Measurements from ENCODE around the gene CD274.
A peak's percentile ranks its signal among the peaks of the same experiment; 100 is the strongest.
"Not testable (repeated sequence)": the region's sequence is repeated elsewhere in the genome, so short reads cannot be mapped to it uniquely, and the experiment has no call there.

CD274 gene

DNA sequence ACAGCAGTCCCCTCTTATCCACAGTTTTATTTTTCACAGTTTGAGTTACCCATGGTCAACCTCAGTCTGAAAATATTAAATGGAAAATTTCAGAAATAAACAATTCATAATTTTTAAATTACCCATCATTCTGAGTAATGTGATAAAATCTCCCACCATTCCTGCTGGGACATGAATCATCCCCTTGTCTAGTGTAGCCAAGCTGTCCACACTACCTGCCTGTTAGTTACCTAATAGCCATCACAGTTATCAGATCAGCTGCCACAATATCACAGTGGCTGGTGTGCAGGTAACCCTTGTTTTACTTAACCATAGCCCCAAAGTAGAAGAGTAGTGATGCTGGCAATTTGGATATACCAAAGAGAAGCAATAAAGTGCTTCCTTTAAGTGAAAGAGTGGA, 23.3 kb upstream of the CD274 start:
- no peak for TF ChIP-seq POLR2AphosphoS5 (IDR thresholded peaks at IDR 0.05; ENCODE audit: low read depth, low read length)
- no peak for TF ChIP-seq TAF1 (IDR thresholded peaks at IDR 0.05; ENCODE audit: low read depth, low read length)
- no peak for TF ChIP-seq SPI1 (IDR thresholded peaks at IDR 0.05; ENCODE audit: low read depth, low read length)
- no peak for TF ChIP-seq POU2F2 (IDR thresholded peaks at IDR 0.05; ENCODE audit: low read depth, low read length)
- no peak for TF ChIP-seq POLR2A (IDR thresholded peaks at IDR 0.05; ENCODE audit: low read depth, low read length)
- TF ChIP-seq PAX5 (IDR thresholded peaks at IDR 0.05; ENCODE audit: insufficient read depth, low read length, severe bottlenecking): no peak
- no peak for FAIRE-seq

DNA sequence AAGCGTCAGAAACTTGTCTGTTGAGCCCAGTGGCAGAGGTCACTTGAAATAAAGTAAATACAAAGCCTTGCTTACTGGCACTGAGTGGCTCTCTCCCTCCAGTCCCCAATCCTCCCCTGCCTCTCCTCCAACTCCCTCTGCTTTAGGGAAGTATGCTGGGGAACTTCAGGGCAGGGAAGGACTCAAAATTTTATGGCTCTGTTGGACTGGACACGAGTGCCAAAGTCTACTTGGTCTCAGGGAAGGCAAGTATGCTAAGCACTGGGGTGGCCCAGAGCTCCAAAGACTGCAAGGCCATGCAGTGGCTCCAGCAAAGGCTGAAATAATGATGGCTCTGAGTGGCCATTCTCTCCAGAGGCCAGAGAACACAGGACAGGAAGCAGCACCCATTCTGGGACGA, 22.2 kb upstream of the CD274 start:
- no peak for DNase-seq (ENCODE audit: insufficient read length, low spot score)
- no peak for FAIRE-seq
- TF ChIP-seq POLR2A (IDR thresholded peaks at IDR 0.05; ENCODE audit: low read depth, low read length) (no peak), TAF1 (IDR thresholded peaks at IDR 0.05; ENCODE audit: low read depth, low read length) (no peak), PAX5 (IDR thresholded peaks at IDR 0.05; ENCODE audit: insufficient read depth, low read length, severe bottlenecking) (no peak), SPI1 (IDR thresholded peaks at IDR 0.05; ENCODE audit: low read depth, low read length) (no peak), POU2F2 (IDR thresholded peaks at IDR 0.05; ENCODE audit: low read depth, low read length) (no peak), POLR2AphosphoS5 (IDR thresholded peaks at IDR 0.05; ENCODE audit: low read depth, low read length) (no peak)

More for the DNA sequence above, 23.3 kb upstream of the CD274 start:
- no peak for DNase-seq (ENCODE audit: insufficient read length, low spot score)

DNA sequence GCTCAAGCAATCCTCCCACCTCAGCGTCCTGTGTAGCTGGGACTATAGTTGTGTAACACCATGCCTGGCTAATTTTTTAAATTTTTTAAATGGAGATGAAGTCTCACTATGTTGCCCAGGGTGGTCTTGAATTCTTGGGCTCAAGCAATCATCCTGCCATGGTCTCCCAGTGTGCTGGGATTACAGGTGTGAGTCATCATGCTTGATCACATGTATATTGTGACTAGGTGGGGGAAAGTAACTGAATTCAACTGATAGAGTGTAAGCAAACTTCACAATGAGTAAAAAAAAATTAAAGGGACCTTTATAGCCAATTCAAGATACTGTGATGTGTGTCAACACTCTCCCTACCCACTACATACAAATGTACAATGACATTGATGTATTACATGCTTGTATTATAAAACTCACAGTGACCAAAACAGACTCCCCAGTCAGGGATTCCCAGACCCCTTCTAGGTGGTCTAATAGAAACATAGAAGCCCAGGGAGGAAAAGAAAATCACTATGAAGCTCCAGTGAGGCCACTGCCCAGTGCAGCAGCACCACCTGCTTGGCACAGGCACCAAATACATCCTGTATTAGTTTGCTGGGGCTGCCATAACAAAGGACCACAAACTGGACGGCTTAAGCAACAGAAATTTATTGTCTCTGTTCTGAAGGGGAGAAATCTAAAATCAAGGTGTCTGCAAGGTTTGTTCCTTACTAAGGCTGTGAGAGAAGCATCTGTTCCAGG, 21.4 kb upstream of the CD274 start:
- DNase-seq (ENCODE audit: insufficient read length, low spot score) (no peak), FAIRE-seq (no peak)
- no peak for TF ChIP-seq SPI1 (IDR thresholded peaks at IDR 0.05; ENCODE audit: low read depth, low read length)
- no peak for TF ChIP-seq POU2F2 (IDR thresholded peaks at IDR 0.05; ENCODE audit: low read depth, low read length)
- TF ChIP-seq TAF1 (IDR thresholded peaks at IDR 0.05; ENCODE audit: low read depth, low read length): no peak
- no peak for TF ChIP-seq POLR2A (IDR thresholded peaks at IDR 0.05; ENCODE audit: low read depth, low read length)
- TF ChIP-seq PAX5 (IDR thresholded peaks at IDR 0.05; ENCODE audit: insufficient read depth, low read length, severe bottlenecking): no peak
- no peak for TF ChIP-seq POLR2AphosphoS5 (IDR thresholded peaks at IDR 0.05; ENCODE audit: low read depth, low read length)

DNA sequence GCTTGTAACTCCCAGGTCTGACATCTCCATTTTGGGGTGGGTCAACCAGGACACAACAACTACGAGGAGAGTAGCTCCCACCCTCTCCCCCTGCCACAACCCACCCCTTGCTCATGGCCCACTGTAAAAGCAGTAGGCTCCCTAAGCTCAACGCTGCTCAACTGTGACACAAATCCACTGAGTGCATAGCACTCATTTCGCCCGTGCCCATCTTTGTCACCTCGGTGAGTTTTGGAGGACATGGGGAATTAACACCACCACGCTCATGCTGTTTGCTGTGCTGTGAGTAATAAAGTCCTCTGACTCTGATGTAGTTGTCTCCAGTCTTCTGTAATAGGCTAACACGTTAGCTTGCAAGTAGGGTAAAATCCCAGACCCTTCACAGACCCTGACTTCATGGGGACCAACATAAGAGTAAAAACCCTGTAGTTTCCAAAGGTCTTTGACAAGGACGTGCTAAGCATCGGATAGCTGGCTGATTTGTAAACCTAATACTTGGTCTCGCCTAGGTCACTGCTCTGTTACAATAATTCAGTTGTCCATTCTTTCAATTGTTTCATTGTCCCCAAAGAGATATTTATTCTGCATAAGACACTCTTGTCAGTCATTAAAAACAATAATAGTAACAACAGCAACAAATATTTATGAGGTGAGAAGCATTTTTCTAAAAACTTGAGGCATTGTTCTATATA, 20.3 kb upstream of the CD274 start:
- no peak for DNase-seq (ENCODE audit: insufficient read length, low spot score)
- TF ChIP-seq TAF1 (IDR thresholded peaks at IDR 0.05; ENCODE audit: low read depth, low read length) (no peak), PAX5 (IDR thresholded peaks at IDR 0.05; ENCODE audit: insufficient read depth, low read length, severe bottlenecking) (no peak), SPI1 (IDR thresholded peaks at IDR 0.05; ENCODE audit: low read depth, low read length) (no peak), POLR2AphosphoS5 (IDR thresholded peaks at IDR 0.05; ENCODE audit: low read depth, low read length) (no peak), POU2F2 (IDR thresholded peaks at IDR 0.05; ENCODE audit: low read depth, low read length) (no peak), POLR2A (IDR thresholded peaks at IDR 0.05; ENCODE audit: low read depth, low read length) (no peak)
- peak; percentile 79 for FAIRE-seq

DNA sequence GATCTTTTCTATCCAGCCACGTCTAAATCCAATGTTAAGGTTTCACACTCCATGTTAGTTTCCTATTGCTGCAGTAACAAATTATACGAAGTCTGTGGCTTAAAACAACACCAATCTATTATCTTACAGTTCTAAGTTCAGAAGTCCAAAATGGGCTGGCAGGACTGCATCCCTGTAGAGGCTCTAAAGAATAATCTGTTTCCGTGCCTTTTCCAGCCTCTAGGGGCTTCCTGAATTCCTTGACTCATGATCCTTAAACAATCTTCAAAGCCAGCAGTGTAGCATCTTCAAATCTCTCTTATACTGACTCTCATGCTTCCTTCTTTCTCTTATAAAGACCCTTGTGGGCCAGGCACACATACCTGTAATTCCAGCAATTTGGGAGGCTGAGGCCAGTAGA, 19.4 kb upstream of the CD274 start:
- DNase-seq (ENCODE audit: insufficient read length, low spot score): no peak
- FAIRE-seq: no peak
- TF ChIP-seq SPI1 (IDR thresholded peaks at IDR 0.05; ENCODE audit: low read depth, low read length) (no peak), POU2F2 (IDR thresholded peaks at IDR 0.05; ENCODE audit: low read depth, low read length) (no peak), POLR2A (IDR thresholded peaks at IDR 0.05; ENCODE audit: low read depth, low read length) (no peak), PAX5 (IDR thresholded peaks at IDR 0.05; ENCODE audit: insufficient read depth, low read length, severe bottlenecking) (no peak), TAF1 (IDR thresholded peaks at IDR 0.05; ENCODE audit: low read depth, low read length) (no peak), POLR2AphosphoS5 (IDR thresholded peaks at IDR 0.05; ENCODE audit: low read depth, low read length) (no peak)

DNA sequence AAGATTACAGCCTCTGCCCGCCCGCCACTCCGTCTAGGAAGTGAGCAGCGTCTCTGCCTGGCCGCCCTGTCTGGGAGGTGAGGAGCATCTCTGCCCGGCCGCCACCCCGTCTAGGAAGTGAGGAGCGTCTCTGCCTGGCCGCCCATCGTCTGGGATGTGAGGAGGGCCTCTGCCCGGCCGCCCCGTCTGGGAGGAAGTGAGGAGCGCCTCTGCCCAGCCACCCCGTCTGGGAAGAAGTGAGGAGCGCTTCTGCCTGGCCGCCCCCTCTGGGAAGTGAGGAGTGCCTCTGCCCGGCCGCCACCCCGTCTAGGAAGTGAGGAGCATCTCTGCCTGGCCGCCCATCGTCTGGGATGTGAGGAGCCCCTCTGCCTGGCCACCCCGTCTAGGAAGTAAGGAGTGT, 17.5 kb upstream of the CD274 start:
- FAIRE-seq; DNase-seq (ENCODE audit: insufficient read length, low spot score): not testable (repeated sequence)

DNA sequence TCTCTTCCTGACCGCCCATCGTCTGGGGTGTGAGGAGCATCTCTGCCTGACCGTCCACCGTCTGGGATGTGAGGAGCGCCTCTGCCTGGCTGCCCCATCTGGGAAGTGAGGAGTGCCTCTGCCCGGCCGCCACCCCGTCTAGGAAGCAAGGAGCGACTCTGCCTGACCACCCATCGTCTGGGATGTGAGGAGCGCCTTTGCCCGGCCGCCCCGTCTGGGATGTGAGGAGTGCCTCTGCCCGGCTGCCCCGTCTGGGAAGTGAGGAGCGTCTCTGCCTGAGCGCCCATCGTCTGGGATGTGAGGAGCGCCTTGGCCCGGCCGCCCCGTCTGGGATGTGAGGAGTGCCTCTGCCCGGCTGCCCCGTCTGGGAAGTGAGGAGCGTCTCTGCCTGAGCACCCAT, 17.0 kb upstream of the CD274 start:
- DNase-seq (ENCODE audit: insufficient read length, low spot score): not testable (repeated sequence)

DNA sequence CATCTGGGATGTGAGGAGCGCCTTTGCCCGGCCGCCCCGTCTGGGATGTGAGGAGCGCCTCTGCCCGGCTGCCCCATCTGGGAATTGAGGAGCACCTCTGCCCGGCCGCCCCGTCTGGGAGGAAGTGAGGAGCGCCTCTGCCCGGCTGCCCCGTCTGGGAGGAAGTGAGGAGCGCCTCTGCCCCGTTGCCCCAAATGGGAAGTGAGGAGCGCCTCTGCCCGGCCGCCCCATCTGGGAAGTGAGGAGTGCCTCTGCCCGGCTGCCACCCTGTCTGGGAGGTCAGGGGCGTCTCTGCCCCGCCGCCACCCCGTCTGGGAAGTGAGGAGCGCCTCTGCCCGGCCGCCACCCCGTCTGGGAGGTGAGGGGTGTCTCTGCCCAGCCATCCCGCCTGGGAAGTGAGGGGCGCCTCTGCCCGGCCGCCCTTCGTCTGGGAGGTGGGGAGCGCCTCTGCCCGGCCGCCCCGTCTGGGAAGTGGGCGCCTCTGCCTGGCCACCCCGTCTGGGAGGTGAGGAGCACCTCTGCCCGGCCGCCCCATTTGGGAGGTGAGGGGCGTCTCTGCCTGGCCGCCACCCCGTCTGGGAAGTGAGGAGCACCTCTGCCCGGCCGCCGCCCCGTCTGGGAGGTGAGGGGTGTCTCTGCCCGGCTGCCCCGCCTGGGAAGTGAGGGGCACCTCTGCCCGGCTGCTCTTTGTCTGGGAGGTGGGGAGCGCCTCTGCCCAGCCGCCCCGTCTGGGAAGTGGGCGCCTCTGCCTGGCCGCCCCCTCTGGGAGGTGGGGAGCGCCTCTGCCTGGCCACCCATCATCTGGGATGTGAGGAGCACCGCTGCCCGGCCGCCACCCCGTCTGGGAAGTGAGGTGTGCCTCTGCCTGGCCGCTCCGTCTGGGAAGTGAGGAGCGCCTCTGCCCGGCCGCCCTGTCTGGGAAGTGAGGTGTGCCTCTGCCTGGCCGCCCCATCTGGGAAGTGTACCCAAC, 16.2 kb upstream of the CD274 start:
- not testable (repeated sequence) for DNase-seq (ENCODE audit: insufficient read length, low spot score); FAIRE-seq

More for the DNA sequence above, 17.0 kb upstream of the CD274 start:
- FAIRE-seq: not testable (repeated sequence)

DNA sequence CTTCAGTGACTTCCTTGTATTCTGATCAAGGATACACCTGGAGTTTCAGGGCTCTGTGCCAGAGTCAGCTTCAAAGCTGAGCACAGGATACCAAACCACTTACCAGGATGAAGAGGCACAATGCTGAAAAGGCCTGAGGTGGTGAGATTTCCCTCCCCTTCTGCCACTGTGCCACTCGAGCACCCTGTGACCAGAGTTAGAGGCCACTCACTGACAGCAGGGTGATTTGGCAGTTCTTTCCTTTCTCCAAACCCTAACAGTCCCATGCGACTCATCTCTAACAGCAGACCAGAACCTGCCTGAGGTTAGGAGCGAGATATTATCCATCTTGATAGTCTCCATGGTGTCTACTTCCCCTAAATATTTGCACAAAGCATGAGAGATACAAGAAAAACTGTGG, 14.4 kb upstream of the CD274 start:
- FAIRE-seq (no peak), DNase-seq (ENCODE audit: insufficient read length, low spot score) (no peak)
- no peak for TF ChIP-seq TAF1 (IDR thresholded peaks at IDR 0.05; ENCODE audit: low read depth, low read length)
- TF ChIP-seq SPI1 (IDR thresholded peaks at IDR 0.05; ENCODE audit: low read depth, low read length): no peak
- TF ChIP-seq POLR2AphosphoS5 (IDR thresholded peaks at IDR 0.05; ENCODE audit: low read depth, low read length): no peak
- TF ChIP-seq POU2F2 (IDR thresholded peaks at IDR 0.05; ENCODE audit: low read depth, low read length): no peak
- TF ChIP-seq POLR2A (IDR thresholded peaks at IDR 0.05; ENCODE audit: low read depth, low read length): no peak
- no peak for TF ChIP-seq PAX5 (IDR thresholded peaks at IDR 0.05; ENCODE audit: insufficient read depth, low read length, severe bottlenecking)

DNA sequence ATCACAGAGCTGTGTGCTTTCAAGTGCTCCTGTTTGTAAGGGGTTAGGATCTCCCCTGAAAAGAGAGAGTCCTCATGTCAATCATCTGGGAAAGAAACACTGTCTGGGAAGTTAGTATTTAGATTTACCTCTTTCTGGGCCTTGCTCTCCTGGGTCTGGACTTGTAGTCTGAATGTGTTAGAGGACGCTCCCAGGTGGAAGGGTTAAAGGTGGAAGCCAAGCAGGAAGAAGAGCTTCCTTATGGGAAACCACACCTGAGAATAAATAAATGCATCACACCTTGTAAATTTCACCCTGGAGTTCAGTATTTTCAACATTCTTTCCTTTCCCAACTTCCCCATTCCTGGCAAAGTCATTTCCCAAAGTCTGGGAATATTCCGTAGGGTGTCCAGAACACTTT, 13.9 kb upstream of the CD274 start:
- no peak for FAIRE-seq

More for the DNA sequence above, 13.9 kb upstream of the CD274 start:
- TF ChIP-seq POU2F2 (IDR thresholded peaks at IDR 0.05; ENCODE audit: low read depth, low read length) (no peak), PAX5 (IDR thresholded peaks at IDR 0.05; ENCODE audit: insufficient read depth, low read length, severe bottlenecking) (no peak), POLR2A (IDR thresholded peaks at IDR 0.05; ENCODE audit: low read depth, low read length) (no peak), TAF1 (IDR thresholded peaks at IDR 0.05; ENCODE audit: low read depth, low read length) (no peak), SPI1 (IDR thresholded peaks at IDR 0.05; ENCODE audit: low read depth, low read length) (no peak), POLR2AphosphoS5 (IDR thresholded peaks at IDR 0.05; ENCODE audit: low read depth, low read length) (no peak)
- DNase-seq (ENCODE audit: insufficient read length, low spot score): no peak
